Activated CD8-positive, alpha-beta memory T cell treated with anti-CD3 and anti-CD28 coated beads, Interleukin-2, amount 50 U/mL, for 24 hours (primary cell): Measurements from ENCODE around the gene OR1F1.
"Not testable (repeated sequence)": the region's sequence is repeated elsewhere in the genome, so short reads cannot be mapped to it uniquely, and the experiment has no call there.

Experiments used
- DNase-seq: peaks from one replicate; pipeline ENCODE4 v3.0.0-alpha.2; 2020; ENCODE audit errors: extremely low read depth

OR1F1 gene

DNA sequence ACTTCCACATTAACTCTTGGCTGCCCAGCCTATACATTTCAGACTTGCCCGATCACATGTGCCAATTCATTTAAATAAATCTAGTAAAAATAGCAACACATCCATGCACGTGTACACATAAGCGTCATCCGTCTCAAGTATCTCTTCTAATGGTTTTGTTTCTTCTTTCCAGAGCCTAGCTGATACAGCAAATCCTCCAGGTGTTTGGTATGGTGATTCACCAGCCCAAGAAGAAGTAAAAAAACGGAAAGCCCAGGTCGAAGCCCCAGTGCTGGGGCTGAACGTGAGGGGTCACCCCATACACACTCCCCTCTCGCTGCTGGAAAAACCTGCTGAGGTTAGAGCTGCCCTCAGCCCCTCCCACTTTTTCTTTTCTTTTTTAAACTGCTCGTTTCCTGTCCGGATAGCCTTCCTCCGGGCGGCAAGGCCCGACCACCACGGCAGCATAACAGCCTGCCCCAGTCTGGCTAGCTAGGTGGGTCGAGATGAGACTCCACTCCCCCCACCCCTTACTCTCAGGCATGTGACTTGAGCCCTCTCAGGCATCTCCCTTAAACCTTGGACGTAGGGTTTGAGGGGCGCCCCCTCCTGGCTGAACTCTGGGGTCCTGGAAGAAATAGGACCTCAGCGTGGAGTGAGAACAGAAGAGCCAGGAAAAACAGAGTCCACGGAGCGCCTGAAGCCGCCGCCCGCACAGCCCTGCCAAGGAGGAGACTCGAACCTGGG lies 13.9 kb upstream of the OR1F1 start:
- DNase-seq: no peak

- no peak for DNase-seq
These were observed 13.3 kb upstream of the OR1F1 start for GRCh38 chr16:3174618-3175148.

- DNase-seq: no peak
These were observed 12.6 kb upstream of the OR1F1 start for GRCh38 chr16:3175157-3176093.

DNA sequence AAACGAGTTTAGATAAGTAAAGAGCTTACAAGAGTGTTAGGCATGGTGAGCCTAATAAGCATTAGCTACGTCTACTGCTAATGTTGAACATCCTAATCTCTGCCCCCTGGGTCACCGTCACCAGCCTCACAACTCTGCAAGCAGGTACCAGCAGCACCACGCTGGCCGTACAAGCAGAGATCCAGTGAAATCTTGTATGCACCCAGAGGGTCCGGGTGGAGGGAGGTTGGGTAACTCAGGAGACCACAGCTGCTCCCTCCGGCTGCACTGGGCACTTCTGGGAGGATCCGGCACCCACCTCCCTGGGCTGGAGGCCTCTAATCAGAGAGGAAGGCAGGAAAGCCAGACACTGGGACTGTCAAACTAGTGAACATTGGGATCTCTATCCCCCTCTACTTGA lies 8.4 kb upstream of the OR1F1 start:
- no peak for DNase-seq

- DNase-seq: no peak
These were observed 7.5 kb upstream of the OR1F1 start for GRCh38 chr16:3180445-3180878.

DNA sequence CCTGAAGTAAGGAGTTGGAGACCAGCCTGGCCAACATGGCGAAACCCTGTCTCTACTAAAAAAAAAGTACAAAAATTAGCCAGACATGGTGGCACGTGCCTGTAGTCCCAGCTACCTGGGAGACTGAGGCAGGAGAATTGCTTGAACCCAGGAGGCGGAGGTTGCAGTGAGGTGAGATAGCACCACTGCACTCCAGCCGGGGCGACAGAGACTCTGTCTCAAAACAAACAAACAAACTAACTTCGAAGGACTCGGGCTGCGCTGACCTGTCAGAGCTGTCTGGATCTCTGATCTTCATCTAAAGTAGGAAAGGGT lies 5.8 kb upstream of the OR1F1 start:
- not testable (repeated sequence) for DNase-seq

DNA sequence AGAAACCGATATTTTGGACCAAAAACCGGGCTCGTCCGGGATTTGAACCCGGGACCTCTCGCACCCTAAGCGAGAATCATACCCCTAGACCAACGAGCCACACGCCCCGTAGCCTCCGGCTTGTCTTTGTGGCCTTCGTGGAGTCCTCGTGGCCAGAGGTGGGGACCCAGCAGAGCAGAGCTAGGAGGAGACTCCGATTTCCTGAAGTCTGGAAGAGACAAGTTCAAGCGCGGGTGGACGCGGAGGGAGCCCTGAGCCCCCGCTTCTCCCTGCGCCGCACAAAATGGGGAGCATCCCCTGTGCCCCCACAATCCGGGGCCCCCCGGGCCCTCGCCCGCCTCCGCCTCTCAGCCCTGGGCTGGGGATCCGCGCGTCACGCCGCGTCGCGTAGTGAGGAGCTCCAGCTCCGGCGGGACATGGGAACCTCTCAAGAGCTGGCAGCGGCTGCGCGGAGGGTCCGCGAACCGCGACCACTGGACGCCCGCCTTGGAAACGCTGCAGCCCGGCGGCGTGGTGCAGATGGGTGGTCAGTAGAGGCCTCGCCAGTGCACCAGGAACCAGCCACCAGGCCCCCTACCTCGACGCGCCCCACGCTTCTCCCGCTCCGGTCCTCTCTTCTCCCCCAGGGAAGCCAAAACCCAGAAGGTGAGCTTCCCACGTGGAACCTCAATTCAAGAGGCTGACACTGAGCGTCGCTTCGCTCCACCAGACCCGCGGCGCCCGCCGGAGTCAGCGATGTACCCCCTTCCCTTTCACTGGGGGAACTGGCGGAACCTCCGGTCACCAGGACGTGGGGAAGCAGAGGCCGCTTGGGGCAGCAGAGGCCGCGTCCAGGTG lies 5.2 kb upstream of the OR1F1 start:
- DNase-seq: no peak

- no peak for DNase-seq
These were observed 4.4 kb upstream of the OR1F1 start for GRCh38 chr16:3183445-3184139.

DNA sequence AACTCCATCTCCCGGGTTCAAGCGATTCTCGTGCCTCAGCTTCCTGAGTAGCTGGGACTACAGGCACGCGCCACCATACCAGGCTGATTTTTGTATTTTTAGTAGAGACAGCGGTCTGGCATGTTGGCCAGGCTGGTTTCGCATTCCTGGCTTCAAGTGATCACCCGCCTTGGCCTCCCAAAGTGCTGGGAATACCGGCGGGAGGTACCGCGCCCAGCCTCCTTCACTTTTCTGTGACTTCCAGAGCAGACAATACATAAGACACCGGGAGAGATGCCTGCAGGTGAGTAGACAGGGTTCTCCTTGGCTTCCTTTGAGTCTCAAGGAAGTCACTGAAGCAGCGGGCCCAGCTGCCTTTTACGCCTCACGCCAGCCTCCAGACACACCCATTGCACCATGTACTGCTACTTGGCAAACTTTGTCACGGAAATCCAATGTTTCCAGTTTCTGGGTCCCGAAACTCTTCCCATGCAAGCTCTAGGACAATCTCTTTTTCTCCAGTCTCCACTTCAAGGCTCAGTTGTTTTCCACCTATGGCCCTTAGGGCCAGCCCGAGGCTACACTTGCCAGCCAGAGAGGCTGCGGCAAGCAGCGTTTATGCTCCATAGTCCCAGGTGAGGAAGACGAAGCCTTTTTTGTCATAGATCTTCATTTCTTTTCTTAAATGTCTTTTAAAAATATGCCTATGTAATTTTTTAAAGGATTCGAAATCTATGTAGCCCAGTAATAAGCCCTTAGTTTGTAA lies 886 bp upstream of the OR1F1 start:
- no peak for DNase-seq

DNA sequence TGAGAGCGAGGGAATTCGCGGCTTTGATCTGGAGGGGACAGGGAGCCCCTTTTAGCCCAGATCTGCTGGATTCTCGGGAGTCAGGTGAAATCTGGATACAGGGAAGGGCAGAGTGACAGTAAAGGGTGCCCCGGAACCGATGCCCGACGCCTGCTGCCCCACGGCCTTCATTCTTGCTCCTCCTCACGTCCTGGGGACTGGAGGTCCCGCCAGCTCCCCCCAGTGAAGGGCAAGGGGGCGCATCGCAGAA lies 596 bp downstream of the OR1F1 start:
- DNase-seq: no peak

- no peak for DNase-seq
These were observed 1.2 kb downstream of the OR1F1 start for GRCh38 chr16:3188925-3189825.

GRCh38 chr16:3189869-3190268 lies 1.9 kb downstream of the OR1F1 start:
- no peak for DNase-seq

DNA sequence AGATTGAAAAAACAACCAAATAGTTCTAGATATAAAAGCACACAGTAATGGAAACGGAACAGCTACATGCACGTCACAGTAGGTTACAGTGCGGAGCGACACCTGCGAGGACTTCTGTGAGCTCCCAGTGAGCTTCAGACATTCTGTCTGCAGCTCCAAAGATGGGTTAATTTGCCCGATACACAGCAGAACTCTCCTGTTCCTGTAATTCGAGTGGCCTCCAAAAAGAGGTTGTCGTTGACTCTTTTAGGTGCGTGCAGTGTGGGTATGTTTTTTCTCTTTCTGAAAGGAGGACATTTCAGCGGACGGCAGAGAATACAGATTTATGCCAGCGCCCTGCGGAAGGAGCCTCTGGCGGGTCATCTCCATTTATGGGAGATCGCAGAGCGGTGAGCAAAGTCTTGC lies 2.9 kb downstream of the OR1F1 start:
- no peak for DNase-seq

DNA sequence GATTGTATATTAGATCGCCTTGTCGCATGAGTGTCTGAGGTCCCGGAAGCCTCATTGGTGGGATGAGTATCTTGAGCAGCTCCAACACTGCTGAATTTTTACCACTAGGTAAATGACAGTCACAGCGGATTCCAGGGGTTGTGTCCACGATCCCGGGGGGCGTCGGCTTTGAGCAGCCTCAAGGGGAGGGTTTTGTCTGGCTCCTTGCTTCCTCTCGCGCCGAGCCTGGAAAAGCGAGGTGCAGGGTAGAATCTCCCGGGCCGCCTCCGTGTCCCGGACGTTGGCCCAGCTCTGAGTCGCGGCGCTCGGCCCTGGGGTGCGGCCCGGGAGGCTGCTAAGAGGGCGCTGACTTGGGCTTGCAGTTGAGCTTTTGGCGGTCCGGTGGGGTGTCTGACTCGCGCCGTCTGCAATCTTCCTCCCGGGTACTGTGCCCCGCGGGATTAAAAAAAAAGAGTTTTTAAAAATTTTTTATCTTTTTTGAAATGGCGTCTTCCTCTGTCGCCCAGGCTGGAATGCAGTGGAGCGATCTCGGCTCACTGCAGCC lies 4.5 kb downstream of the OR1F1 start:
- DNase-seq: no peak

- DNase-seq: no peak
These were observed 5.5 kb downstream of the OR1F1 start for GRCh38 chr16:3193221-3194212.

GRCh38 chr16:3194792-3195191 lies 6.8 kb downstream of the OR1F1 start:
- no peak for DNase-seq

GRCh38 chr16:3195975-3196374 lies 8.0 kb downstream of the OR1F1 start:
- DNase-seq: no peak

- not testable (repeated sequence) for DNase-seq
These were observed 9.8 kb downstream of the OR1F1 start for GRCh38 chr16:3197694-3198333.
